GM12872 (cell line): ENCODE data around the gene PDE1C.

Source experiments
- CTCF ChIP-seq: IDR thresholded peaks from 3 replicates; pipeline ENCODE4 v1.5.1; 2011; ENCODE audit warnings: low read depth, mild to moderate bottlenecking, low read length, moderate library complexity; ENCODE audit not compliant: insufficient read depth

Gene PDE1C

GRCh38 chr7:32089678-32090077, 19.5 kb upstream of the PDE1C start:
- no peak for TF ChIP-seq CTCF

GRCh38 chr7:32089256-32089655, 19.0 kb upstream of the PDE1C start:
- TF ChIP-seq CTCF = no peak

GRCh38 chr7:32088451-32088881, 18.3 kb upstream of the PDE1C start:
- no peak for TF ChIP-seq CTCF

DNA sequence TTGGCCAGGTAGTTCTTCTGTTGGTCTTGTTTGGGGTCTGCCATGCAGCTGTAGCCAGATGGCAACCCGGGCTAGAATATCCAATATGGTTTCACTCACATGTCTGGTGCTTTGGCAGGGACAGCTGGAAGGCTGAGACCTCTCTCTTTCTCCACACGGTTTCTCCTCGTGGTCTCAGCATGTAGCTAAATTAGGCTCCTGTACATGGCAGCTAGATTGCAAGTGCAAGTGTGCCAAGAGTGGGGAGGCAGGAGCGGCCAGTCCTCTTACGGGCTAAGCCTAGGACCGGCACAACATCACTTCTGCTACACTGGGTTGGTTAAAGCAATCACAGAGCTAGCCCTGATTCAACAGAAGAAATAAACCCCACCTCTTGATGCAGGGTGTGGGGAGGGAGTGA, 9.3 kb upstream of the PDE1C start:
- TF ChIP-seq CTCF = no peak

DNA sequence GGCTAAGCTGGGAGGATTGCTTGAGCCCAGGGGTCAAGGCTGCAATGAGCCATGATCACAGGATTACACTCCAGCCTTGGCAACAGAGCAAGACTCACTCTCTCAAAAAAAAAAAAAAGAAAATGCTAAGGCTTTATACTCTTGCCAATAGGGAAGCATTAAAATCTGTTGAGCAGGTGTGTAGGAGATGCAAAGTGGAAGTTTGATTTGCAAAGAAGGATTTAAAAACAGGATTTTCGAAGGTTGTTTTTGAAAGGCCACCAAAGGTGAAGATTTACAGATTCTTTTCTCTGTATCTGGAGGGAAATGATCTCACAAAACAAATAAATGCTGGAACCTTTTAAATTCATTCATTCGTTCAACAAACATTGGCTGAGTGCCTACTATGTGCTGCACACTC, 8.6 kb upstream of the PDE1C start:
- no peak for TF ChIP-seq CTCF

DNA sequence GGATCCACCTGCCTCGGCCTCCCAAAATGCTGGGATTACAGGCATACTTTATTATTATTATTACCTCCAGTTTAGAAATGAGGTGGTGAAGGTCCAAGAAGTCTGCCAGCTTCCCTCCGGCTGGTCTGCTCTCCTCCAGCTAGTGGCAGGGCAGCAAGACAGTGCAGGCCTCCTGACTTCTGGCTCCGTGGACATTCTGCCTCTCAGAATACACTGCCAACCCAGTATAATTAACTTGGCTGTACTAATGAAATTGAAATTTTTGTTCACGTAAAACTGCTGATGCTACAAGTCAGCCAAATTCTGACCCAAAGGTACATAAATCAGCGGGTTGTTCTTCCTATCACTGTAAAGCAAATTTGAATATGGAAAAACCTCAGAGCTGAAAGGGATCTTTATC, 7.6 kb upstream of the PDE1C start:
- no peak for TF ChIP-seq CTCF

- no peak for TF ChIP-seq CTCF
Measured at GRCh38 chr7:32075612-32076011, 5.4 kb upstream of the PDE1C start.
